Karpas-422 (cell line): Measurements from ENCODE around the gene KRTAP13-1. TPM values are rescaled to one million over a fixed set of nuclear protein-coding genes. Genes with fewer than 3 reads are reported as not detected.

Experiments
- DNase-seq: peaks from one replicate; pipeline ENCODE4 v3.0.0-alpha.2; 2015
- H2AFZ ChIP-seq: fragments of 200-600 bp; sonication (generic); 2 replicates; pipeline ENCODE4 v1.6.1; 2014; ENCODE audit warnings: antibody characterized with exemption, low read length, mixed read lengths
- H3K27ac ChIP-seq: fragments of 200-600 bp; sonication (generic); 2 replicates; pipeline ENCODE4 v1.5.1; 2014; ENCODE audit warnings: mild to moderate bottlenecking, low read length, moderate library complexity
- H3K27me3 ChIP-seq: fragments of 200-600 bp; sonication (generic); 2 replicates; pipeline ENCODE4 v1.6.1; 2014; ENCODE audit warnings: low read length, mixed read lengths
- H3K36me3 ChIP-seq: fragments of 200-600 bp; sonication (generic); 2 replicates; pipeline ENCODE4 v1.6.1; 2014; ENCODE audit warnings: low read length, mixed read lengths; ENCODE audit not compliant: insufficient read depth
- H3K4me1 ChIP-seq: fragments of 200-600 bp; sonication (generic); 2 replicates; pipeline ENCODE4 v1.6.1; 2014; ENCODE audit warnings: mild to moderate bottlenecking, low read length, mixed read lengths
- H3K4me2 ChIP-seq: fragments of 200-600 bp; sonication (generic); 2 replicates; pipeline ENCODE4 v1.6.1; 2014; ENCODE audit warnings: low read length, low read depth, mild to moderate bottlenecking; ENCODE audit not compliant: poor library complexity, severe bottlenecking
- H3K4me3 ChIP-seq: fragments of 200-600 bp; sonication (generic); 2 replicates; pipeline ENCODE4 v1.5.1; 2014; ENCODE audit warnings: mild to moderate bottlenecking, antibody characterized with exemption, low read length, mixed read lengths
- H3K79me2 ChIP-seq: fragments of 200-600 bp; sonication (generic); 2 replicates; pipeline ENCODE4 v1.6.1; 2014; ENCODE audit warnings: mild to moderate bottlenecking, low read length, mixed read lengths
- H3K9ac ChIP-seq: fragments of 200-600 bp; sonication (generic); 2 replicates; pipeline ENCODE4 v1.6.0; 2014; ENCODE audit warnings: low read length
- H3K9me2 ChIP-seq: fragments of 200-600 bp; sonication (generic), shearing (Covaris generic); replicated peaks from 2 replicates; pipeline ENCODE4 v1.6.0; 2014; ENCODE audit warnings: mild to moderate bottlenecking, low read length, moderate library complexity; ENCODE audit not compliant: insufficient read depth
- H3K9me3 ChIP-seq: fragments of 300-700, 200-600 bp; sonication (generic); 2 replicates; pipeline ENCODE4 v1.6.1; 2014; ENCODE audit warnings: low read length, mixed read lengths
- H4K20me1 ChIP-seq: fragments of 200-600 bp; sonication (generic); 2 replicates; pipeline ENCODE4 v1.6.1; 2014; ENCODE audit warnings: mild to moderate bottlenecking, antibody characterized with exemption, low read length, low read depth; ENCODE audit not compliant: insufficient read depth
- total RNA-seq: library from RNA; depleted of rRNA; stranded (reverse); fragments of >200 nt; shearing (Covaris generic); gene quantifications from 2 replicates; pipeline ENCODE4 v1.2.3, GENCODE V29; 2014; ENCODE audit warnings: low replicate concordance; rRNA removed

KRTAP13-1 gene, protein sequence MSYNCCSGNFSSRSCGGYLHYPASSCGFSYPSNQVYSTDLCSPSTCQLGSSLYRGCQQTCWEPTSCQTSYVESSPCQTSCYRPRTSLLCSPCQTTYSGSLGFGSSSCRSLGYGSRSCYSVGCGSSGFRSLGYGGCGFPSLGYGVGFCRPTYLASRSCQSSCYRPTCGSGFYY
- total RNA-seq, result not detected in 2 replicates

DNA sequence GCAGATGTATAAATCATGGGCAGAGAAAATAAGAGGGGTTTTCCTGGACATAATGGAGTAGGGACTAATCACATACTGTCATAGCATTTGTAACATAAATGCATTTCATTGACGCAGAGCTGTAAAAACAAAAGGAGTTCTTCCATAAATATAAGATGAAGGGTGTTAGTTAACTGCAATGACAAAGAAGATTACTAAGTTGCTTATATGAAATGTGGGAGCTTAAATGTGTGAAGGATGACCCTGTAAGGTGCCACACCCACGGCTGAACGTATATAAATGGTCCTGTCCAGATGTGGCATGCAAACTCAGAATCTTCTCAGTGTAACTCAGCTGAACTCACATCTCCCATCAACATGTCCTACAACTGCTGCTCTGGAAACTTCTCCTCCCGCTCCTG is at the start of gene KRTAP13-1:
Gene KRTAP13-1 (plus strand): TSS at position 301 of the 400 bp plus-strand sequence. CDS start 56 bp downstream, at position 357.
- H3K9ac ChIP-seq, result no peak within 1 kb of the TSS
- no peaks in the 10 kb centered on the region for H3K79me2 ChIP-seq
- no peaks in the 10 kb centered on the region for H3K9me3 ChIP-seq
- no peaks in the 10 kb centered on the region for H3K4me1 ChIP-seq
- no peaks in the 10 kb centered on the region for H3K9me2 ChIP-seq
- no peak within 1 kb of the TSS for H2AFZ ChIP-seq
- H3K27me3 ChIP-seq, result no peaks in the 10 kb centered on the region
- no peak for DNase-seq
- no peak within 1 kb of the TSS for H3K27ac ChIP-seq
- H4K20me1 ChIP-seq, result no peaks in the 10 kb centered on the region
- no peaks in the 10 kb centered on the region for H3K36me3 ChIP-seq
- H3K4me3 ChIP-seq, result no peak within 1 kb of the TSS
- no peak within 1 kb of the TSS for H3K4me2 ChIP-seq

DNA sequence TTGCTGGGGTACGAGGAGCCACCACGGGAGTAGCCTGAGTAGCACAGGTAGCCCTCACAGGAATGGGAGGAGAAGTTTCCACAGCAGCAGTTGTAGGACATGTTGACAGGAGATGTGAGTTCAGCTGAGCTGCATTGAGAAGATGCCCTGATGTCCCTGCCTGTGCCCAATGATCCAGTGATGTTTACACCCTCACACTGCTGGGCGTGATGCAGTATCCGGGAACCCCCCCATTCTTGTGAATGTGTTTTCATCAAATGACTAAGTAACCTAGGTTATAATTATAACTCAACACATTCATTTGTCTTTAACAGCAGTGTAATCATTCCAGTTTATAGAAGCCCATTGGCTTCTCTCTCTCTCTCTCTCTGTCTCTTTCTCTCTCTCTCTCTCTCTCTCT is 47.3 kb upstream of the KRTAP13-1 start, which contains the start of gene KRTAP23-1:
Gene KRTAP23-1 (minus strand): TSS at position 101 of the 400 bp plus-strand sequence. CDS start 0 bp downstream, at position 101.
- no peak within 1 kb of the TSS for H2AFZ ChIP-seq
- no peaks in the 10 kb centered on the region for H4K20me1 ChIP-seq
- no peaks in the 10 kb centered on the region for H3K27me3 ChIP-seq
- no peaks in the 10 kb centered on the region for H3K9me3 ChIP-seq
- H3K4me2 ChIP-seq, result no peak within 1 kb of the TSS
- no peaks in the 10 kb centered on the region for H3K4me1 ChIP-seq
- H3K36me3 ChIP-seq, result no peaks in the 10 kb centered on the region
- no peaks in the 10 kb centered on the region for H3K9me2 ChIP-seq
- H3K27ac ChIP-seq, result no peak within 1 kb of the TSS
- no peak within 1 kb of the TSS for H3K9ac ChIP-seq
- DNase-seq, result no peak
- no peak within 1 kb of the TSS for H3K4me3 ChIP-seq
- H3K79me2 ChIP-seq, result no peaks in the 10 kb centered on the region

- DNase-seq, result no peak
- Histone ChIP-seq H3K4me2 (no peak overlapping the region), H2AFZ (no peak overlapping the region), H4K20me1 (no peaks in the 10 kb centered on the region), H3K36me3 (no peaks in the 10 kb centered on the region), H3K27me3 (no peaks in the 10 kb centered on the region), H3K9me3 (no peaks in the 10 kb centered on the region), H3K79me2 (no peaks in the 10 kb centered on the region), H3K9ac (no peak overlapping the region), H3K4me3 (no peak overlapping the region), H3K4me1 (no peaks in the 10 kb centered on the region), H3K27ac (no peak overlapping the region), H3K9me2 (no peaks in the 10 kb centered on the region)
Measured at GRCh38 chr21:30349572-30349971, 46.3 kb upstream of the KRTAP13-1 start.

- no peaks in the 10 kb centered on the region for H3K27me3 ChIP-seq
- H3K4me2 ChIP-seq, result no peak overlapping the region
- H3K9me2 ChIP-seq, result no peaks in the 10 kb centered on the region
- no peak overlapping the region for H3K4me3 ChIP-seq
- no peak overlapping the region for H2AFZ ChIP-seq
- H3K4me1 ChIP-seq, result no peaks in the 10 kb centered on the region
- H3K27ac ChIP-seq, result no peak overlapping the region
- no peaks in the 10 kb centered on the region for H3K9me3 ChIP-seq
- H3K9ac ChIP-seq, result no peak overlapping the region
- no peaks in the 10 kb centered on the region for H3K79me2 ChIP-seq
- H4K20me1 ChIP-seq, result no peaks in the 10 kb centered on the region
- no peak for DNase-seq
- H3K36me3 ChIP-seq, result no peaks in the 10 kb centered on the region
Measured at GRCh38 chr21:30351534-30351933, 44.3 kb upstream of the KRTAP13-1 start.

- Histone ChIP-seq H3K4me1 (no peaks in the 10 kb centered on the region), H3K9me2 (no peaks in the 10 kb centered on the region), H3K9ac (no peak overlapping the region), H3K4me3 (no peak overlapping the region), H3K27ac (no peak overlapping the region), H3K9me3 (peaks cover 3% of the 10 kb centered on the region; the same call in 1 of the 2 replicates), H3K27me3 (no peaks in the 10 kb centered on the region), H4K20me1 (no peaks in the 10 kb centered on the region), H3K79me2 (no peaks in the 10 kb centered on the region), H2AFZ (no peak overlapping the region), H3K36me3 (no peaks in the 10 kb centered on the region), H3K4me2 (no peak overlapping the region)
- no peak for DNase-seq
Measured at GRCh38 chr21:30354308-30355005, 41.4 kb upstream of the KRTAP13-1 start.

- Histone ChIP-seq H3K27me3 (no peaks in the 10 kb centered on the region), H3K9me2 (no peaks in the 10 kb centered on the region), H3K79me2 (no peaks in the 10 kb centered on the region), H3K4me3 (no peak overlapping the region), H3K9me3 (peaks cover 5% of the 10 kb centered on the region; the same call in 1 of the 2 replicates), H3K4me1 (no peaks in the 10 kb centered on the region), H3K9ac (no peak overlapping the region), H3K27ac (no peak overlapping the region), H3K4me2 (no peak overlapping the region), H2AFZ (no peak overlapping the region), H4K20me1 (no peaks in the 10 kb centered on the region), H3K36me3 (no peaks in the 10 kb centered on the region)
- no peak for DNase-seq
Measured at GRCh38 chr21:30355906-30356305, 39.9 kb upstream of the KRTAP13-1 start.

DNA sequence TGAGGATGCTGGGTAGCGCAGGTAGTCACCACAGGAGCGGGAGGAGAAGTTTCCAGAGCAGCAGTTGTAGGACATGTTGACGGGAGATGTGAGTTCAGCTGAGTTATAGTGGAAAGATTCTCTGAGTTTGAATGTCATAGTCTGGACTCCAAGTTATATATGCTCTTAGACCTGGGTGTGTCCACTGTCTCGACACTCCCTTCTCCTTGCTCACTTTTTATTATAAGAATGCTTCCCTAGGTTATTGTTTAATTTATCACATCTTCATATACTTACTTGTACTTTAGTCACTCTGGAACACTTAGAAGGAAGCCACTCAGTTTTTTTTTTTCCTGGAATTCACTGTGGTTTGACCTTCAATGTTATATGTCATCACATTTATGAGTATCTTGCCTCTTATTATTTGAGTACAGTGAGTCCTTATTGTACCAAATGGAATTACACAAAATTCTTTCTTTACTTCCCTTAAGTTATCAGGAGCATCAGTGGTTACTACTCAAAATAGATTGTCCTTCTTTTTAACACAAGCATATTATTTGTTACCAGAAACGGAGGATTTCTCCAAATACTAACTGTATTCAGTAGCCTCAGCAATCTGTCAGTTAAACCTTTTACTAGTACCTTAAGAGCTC is 23.6 kb upstream of the KRTAP13-1 start, which contains the start of gene KRTAP13-2:
Gene KRTAP13-2 (minus strand): TSS at position 133 of the 632 bp plus-strand sequence. CDS start 58 bp downstream, at position 75.
- H4K20me1 ChIP-seq, result no peaks in the 10 kb centered on the region
- H3K36me3 ChIP-seq, result no peaks in the 10 kb centered on the region
- no peak for DNase-seq
- H3K4me2 ChIP-seq, result no peak within 1 kb of the TSS
- no peaks in the 10 kb centered on the region for H3K27me3 ChIP-seq
- no peaks in the 10 kb centered on the region for H3K79me2 ChIP-seq
- no peak within 1 kb of the TSS for H3K9ac ChIP-seq
- no peak within 1 kb of the TSS for H3K27ac ChIP-seq
- H3K4me1 ChIP-seq, result no peaks in the 10 kb centered on the region
- no peak within 1 kb of the TSS for H3K4me3 ChIP-seq
- no peak within 1 kb of the TSS for H2AFZ ChIP-seq
- H3K9me3 ChIP-seq, result no peaks in the 10 kb centered on the region
- no peaks in the 10 kb centered on the region for H3K9me2 ChIP-seq

DNA sequence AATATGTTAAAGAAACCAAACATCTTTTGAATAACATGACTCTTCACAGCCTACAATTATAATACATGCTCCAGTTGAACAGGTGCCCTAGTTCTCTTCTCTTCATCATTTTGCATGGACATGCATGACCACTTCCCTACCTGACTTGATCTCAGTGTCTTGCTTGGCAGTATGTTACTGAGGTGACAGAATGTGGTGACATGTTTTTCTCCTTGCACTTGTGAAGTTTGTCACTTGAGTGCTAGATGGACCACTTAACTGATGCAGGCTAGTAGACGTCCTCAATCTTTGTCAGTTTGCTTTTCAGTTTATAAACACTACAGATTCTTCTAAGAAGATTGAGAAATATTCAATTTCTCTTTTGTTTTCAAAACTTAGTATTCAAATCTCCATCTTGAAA is 13.6 kb upstream of the KRTAP13-1 start:
- H3K9me3 ChIP-seq, result 0 out of 2 replicates have a peak, but pooled peaks cover 3% of the 10 kb centered on the region
- H4K20me1 ChIP-seq, result no peaks in the 10 kb centered on the region
- H3K4me3 ChIP-seq, result no peak overlapping the region
- H3K4me1 ChIP-seq, result no peaks in the 10 kb centered on the region
- no peak for DNase-seq
- H3K9ac ChIP-seq, result no peak overlapping the region
- H3K79me2 ChIP-seq, result no peaks in the 10 kb centered on the region
- H2AFZ ChIP-seq, result no peak overlapping the region
- H3K9me2 ChIP-seq, result no peaks in the 10 kb centered on the region; the same call in 1 of the 2 replicates
- H3K27me3 ChIP-seq, result no peaks in the 10 kb centered on the region
- H3K27ac ChIP-seq, result no peak overlapping the region
- no peak overlapping the region for H3K4me2 ChIP-seq
- no peaks in the 10 kb centered on the region for H3K36me3 ChIP-seq
